Upper lobe of right lung (tissue), 1 donor: ENCODE data around the gene GM2A. TPM values are rescaled to one million over a fixed set of nuclear protein-coding genes. Genes with fewer than 3 reads are reported as not detected.

Experiments used
- ATAC-seq: fragments of 200-7000 bp; cut with Tn5 transposase; one replicate; pipeline ENCODE4 v1.9.1; 2020; ENCODE audit warnings: mild to moderate bottlenecking, moderate library complexity
- DNase-seq: peaks from one replicate; pipeline ENCODE4 v3.0.0-alpha.2; 2020
- H3K27ac ChIP-seq: fragments of 200-600 bp; one replicate; pipeline ENCODE4 v1.8.0; 2022
- H3K27me3 ChIP-seq: fragments of 200-600 bp; one replicate; pipeline ENCODE4 v1.8.0; 2022; ENCODE audit warnings: mild to moderate bottlenecking
- H3K36me3 ChIP-seq: fragments of 200-600 bp; one replicate; pipeline ENCODE4 v1.8.0; 2022
- H3K4me1 ChIP-seq: fragments of 200-600 bp; one replicate; pipeline ENCODE4 v1.8.0; 2022
- H3K4me3 ChIP-seq: fragments of 200-600 bp; one replicate; pipeline ENCODE4 v1.8.0; 2022; ENCODE audit warnings: mild to moderate bottlenecking
- H3K9me3 ChIP-seq: fragments of 200-600 bp; one replicate; pipeline ENCODE4 v1.8.0; 2022
- CTCF ChIP-seq: fragments of 200-600 bp; IDR thresholded peaks from one replicate; pipeline ENCODE4 v1.8.0; 2022; ENCODE audit warnings: antibody characterized with exemption
- intact Hi-C: fragments of 100-400 bp; cut with DNase I; formaldehyde crosslinking; loops from one replicate; pipeline ENCODE4 v1.11.0; 2022
- total RNA-seq: library from RNA; stranded (reverse); fragmentation: NEBNext Ultra II Directional; extraction: Animal tissue kit (Norgen Biotek cat#: 25700); gene quantifications from one replicate; pipeline ENCODE4 v1.2.1, GENCODE V29; 2021
- donor health status: DM: no; HTN: yes; CAD: no; lungs with severe emphysema.

The GM2A gene
- total RNA-seq, 1 donor from 2014 or later: 104 TPM

- H3K9me3 ChIP-seq: no peaks in the 10 kb centered on the region
- TF ChIP-seq CTCF: no peak
- no peak for DNase-seq
- H3K4me3 ChIP-seq: no peak overlapping the region
- ATAC-seq: no peak
- H3K36me3 ChIP-seq: no peaks in the 10 kb centered on the region
- intact Hi-C loops: no loop called here
- H3K27me3 ChIP-seq: no peaks in the 10 kb centered on the region
- no peak overlapping the region for H3K27ac ChIP-seq
- H3K4me1 ChIP-seq: no peaks in the 10 kb centered on the region
Measured at GRCh38 chr5:151313357-151313756, 60.4 kb downstream of the GM2A start.

GRCh38 chr5:151315998-151316597, 63.1 kb downstream of the GM2A start:
- H3K27me3 ChIP-seq: no peaks in the 10 kb centered on the region
- H3K9me3 ChIP-seq: no peaks in the 10 kb centered on the region
- peak; percentile 95 for ATAC-seq
- TF ChIP-seq CTCF: peak; percentile 92
- no peak overlapping the region for H3K4me3 ChIP-seq
- no peak overlapping the region for H3K27ac ChIP-seq
- no peaks in the 10 kb centered on the region for H3K36me3 ChIP-seq
- intact Hi-C loops: no loop called here
- no peaks in the 10 kb centered on the region for H3K4me1 ChIP-seq
- peak; percentile 87 for DNase-seq

GRCh38 chr5:151317871-151318270, 64.9 kb downstream of the GM2A start:
- H3K9me3 ChIP-seq: no peaks in the 10 kb centered on the region
- H3K4me3 ChIP-seq: no peak overlapping the region
- no peak overlapping the region for H3K27ac ChIP-seq
- no peaks in the 10 kb centered on the region for H3K4me1 ChIP-seq
- H3K36me3 ChIP-seq: no peaks in the 10 kb centered on the region
- ATAC-seq (no peak), DNase-seq (no peak)
- intact Hi-C loops: no loop called here
- no peak for TF ChIP-seq CTCF
- H3K27me3 ChIP-seq: no peaks in the 10 kb centered on the region

- no peak overlapping the region for H3K4me3 ChIP-seq
- no peak for TF ChIP-seq CTCF
- peak; percentile 32 for ATAC-seq
Measured at GRCh38 chr5:151318850-151319732, 66.1 kb downstream of the GM2A start.

More at GRCh38 chr5:151318850-151319732, 66.1 kb downstream of the GM2A start:
- no peak overlapping the region for H3K27ac ChIP-seq
- DNase-seq: no peak
- no peaks in the 10 kb centered on the region for H3K27me3 ChIP-seq
- H3K9me3 ChIP-seq: no peaks in the 10 kb centered on the region
- no peaks in the 10 kb centered on the region for H3K4me1 ChIP-seq
- H3K36me3 ChIP-seq: no peaks in the 10 kb centered on the region
- intact Hi-C loops: no loop called here

Other genes with a start within 250 kb of the GM2A start
- gene GPX3, start 232.6 kb upstream of the GM2A start, total RNA-seq: 1,259 TPM
- 120 TPM for gene TNIP1, start 172.2 kb upstream of the GM2A start, total RNA-seq
- 143 TPM for gene ANXA6, start 95.4 kb upstream of the GM2A start, total RNA-seq
- gene CCDC69, start 29.1 kb upstream of the GM2A start, total RNA-seq: 81.9 TPM
- not detected for gene SLC36A3, start 50.6 kb downstream of the GM2A start, total RNA-seq
- not detected for gene SLC36A2, start 94.4 kb downstream of the GM2A start, total RNA-seq
- gene SLC36A1, start 194.4 kb downstream of the GM2A start, total RNA-seq: 9.6 TPM